OCI-LY1 (cell line): ENCODE data around the gene RAB3GAP2.

Experiments
- H2AFZ ChIP-seq: fragments of 200-600 bp; sonication (generic), shearing (Covaris generic); 2 replicates; pipeline ENCODE4 v1.6.0; 2014; ENCODE audit warnings: antibody characterized with exemption, mild to moderate bottlenecking, low read length
- H3F3A ChIP-seq: fragments of 200-600 bp; sonication (generic), shearing (Covaris generic); 2 replicates; pipeline ENCODE4 v1.6.0; 2014; ENCODE audit warnings: mild to moderate bottlenecking, antibody characterized with exemption, low read length, moderate library complexity; ENCODE audit not compliant: insufficient read depth
- H3K27ac ChIP-seq: fragments of 200-600 bp; sonication (generic); 2 replicates; pipeline ENCODE4 v1.5.1; 2014; ENCODE audit warnings: low read length, mixed run types, mild to moderate bottlenecking, low read depth; ENCODE audit not compliant: poor library complexity, severe bottlenecking
- H3K27me3 ChIP-seq: fragments of 200-600 bp; sonication (generic); 2 replicates; pipeline ENCODE4 v1.6.0; 2014; ENCODE audit warnings: antibody characterized with exemption, mild to moderate bottlenecking, low read length, moderate library complexity; ENCODE audit not compliant: insufficient read depth
- H3K36me3 ChIP-seq: fragments of 200-600 bp; sonication (generic); 2 replicates; pipeline ENCODE4 v1.6.1; 2014; ENCODE audit warnings: mild to moderate bottlenecking, antibody characterized with exemption, low read length, moderate library complexity, mixed read lengths; ENCODE audit not compliant: insufficient read depth
- H3K4me1 ChIP-seq: fragments of 200-600 bp; sonication (generic); 2 replicates; pipeline ENCODE4 v1.5.1; 2014; ENCODE audit warnings: mild to moderate bottlenecking, low read length, moderate library complexity; ENCODE audit not compliant: insufficient read depth, severe bottlenecking
- H3K4me2 ChIP-seq: fragments of 200-600 bp; sonication (generic), shearing (Covaris generic); 2 replicates; pipeline ENCODE4 v1.6.1; 2014; ENCODE audit warnings: low read length
- H3K4me3 ChIP-seq: fragments of 200-600 bp; sonication (generic); 2 replicates; pipeline ENCODE4 v1.5.1; 2014; ENCODE audit warnings: low read length, low read depth, mild to moderate bottlenecking, mixed read lengths; ENCODE audit not compliant: poor library complexity, severe bottlenecking
- H3K79me2 ChIP-seq: fragments of 200-600 bp; shearing (Covaris generic); 2 replicates; pipeline ENCODE4 v1.6.1; 2016; ENCODE audit warnings: mixed run types, low read length, mixed read lengths; ENCODE audit not compliant: insufficient read depth
- H3K9ac ChIP-seq: fragments of 200-600 bp; sonication (generic), shearing (Covaris generic); 2 replicates; pipeline ENCODE4 v1.6.1; 2014; ENCODE audit warnings: mild to moderate bottlenecking, low read length, mixed read lengths
- H3K9me2 ChIP-seq: fragments of 200-600 bp; sonication (generic), shearing (Covaris generic); 2 replicates; pipeline ENCODE4 v1.6.1; 2014; ENCODE audit warnings: low read depth, mild to moderate bottlenecking, low read length, mixed read lengths
- H3K9me3 ChIP-seq: fragments of 200-600 bp; shearing (Covaris generic); 2 replicates; pipeline ENCODE4 v1.6.1; 2014; ENCODE audit warnings: low read length, mixed read lengths
- H4K20me1 ChIP-seq: fragments of 200-600 bp; sonication (generic), shearing (Covaris generic); 2 replicates; pipeline ENCODE4 v1.6.0; 2016; ENCODE audit warnings: mild to moderate bottlenecking, low read length; ENCODE audit not compliant: insufficient read depth
- EZH2 ChIP-seq: fragments of 200-600 bp; sonication (generic), shearing (Covaris generic); IDR thresholded peaks from 2 replicates; pipeline ENCODE4 v1.8.0; 2017; ENCODE audit warnings: borderline replicate concordance, mixed run types, mild to moderate bottlenecking, antibody characterized with exemption, low read length, moderate library complexity, mixed read lengths
- TF ChIP-seq, protein P1 (sequence below): fragments of 200-600 bp; sonication (generic), shearing (Covaris generic); IDR thresholded peaks from 2 replicates; pipeline ENCODE4 v1.5.1; 2017; ENCODE audit warnings: mild to moderate bottlenecking, antibody characterized with exemption, low read length, moderate library complexity, mixed read lengths

The RAB3GAP2 gene

GRCh38 chr1:220153147-220153546 lies 119.1 kb downstream of the RAB3GAP2 start:
- Histone ChIP-seq H3K27ac (no peak overlapping the region), H3K4me2 (no peak overlapping the region), H3K4me1 (no peaks in the 10 kb centered on the region), H3K4me3 (no peak overlapping the region), H2AFZ (no peak overlapping the region), H4K20me1 (no peaks in the 10 kb centered on the region), H3K9me3 (no peaks in the 10 kb centered on the region), H3K9me2 (no peaks in the 10 kb centered on the region), H3K79me2 (no peaks in the 10 kb centered on the region), H3K9ac (no peak overlapping the region), H3K27me3 (no peaks in the 10 kb centered on the region), H3K36me3 (peaks cover 76% of the 10 kb centered on the region), H3F3A (no peaks in the 10 kb centered on the region)
- TF ChIP-seq, protein P1, sequence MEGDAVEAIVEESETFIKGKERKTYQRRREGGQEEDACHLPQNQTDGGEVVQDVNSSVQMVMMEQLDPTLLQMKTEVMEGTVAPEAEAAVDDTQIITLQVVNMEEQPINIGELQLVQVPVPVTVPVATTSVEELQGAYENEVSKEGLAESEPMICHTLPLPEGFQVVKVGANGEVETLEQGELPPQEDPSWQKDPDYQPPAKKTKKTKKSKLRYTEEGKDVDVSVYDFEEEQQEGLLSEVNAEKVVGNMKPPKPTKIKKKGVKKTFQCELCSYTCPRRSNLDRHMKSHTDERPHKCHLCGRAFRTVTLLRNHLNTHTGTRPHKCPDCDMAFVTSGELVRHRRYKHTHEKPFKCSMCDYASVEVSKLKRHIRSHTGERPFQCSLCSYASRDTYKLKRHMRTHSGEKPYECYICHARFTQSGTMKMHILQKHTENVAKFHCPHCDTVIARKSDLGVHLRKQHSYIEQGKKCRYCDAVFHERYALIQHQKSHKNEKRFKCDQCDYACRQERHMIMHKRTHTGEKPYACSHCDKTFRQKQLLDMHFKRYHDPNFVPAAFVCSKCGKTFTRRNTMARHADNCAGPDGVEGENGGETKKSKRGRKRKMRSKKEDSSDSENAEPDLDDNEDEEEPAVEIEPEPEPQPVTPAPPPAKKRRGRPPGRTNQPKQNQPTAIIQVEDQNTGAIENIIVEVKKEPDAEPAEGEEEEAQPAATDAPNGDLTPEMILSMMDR, result no peak
- no peak for TF ChIP-seq EZH2

DNA sequence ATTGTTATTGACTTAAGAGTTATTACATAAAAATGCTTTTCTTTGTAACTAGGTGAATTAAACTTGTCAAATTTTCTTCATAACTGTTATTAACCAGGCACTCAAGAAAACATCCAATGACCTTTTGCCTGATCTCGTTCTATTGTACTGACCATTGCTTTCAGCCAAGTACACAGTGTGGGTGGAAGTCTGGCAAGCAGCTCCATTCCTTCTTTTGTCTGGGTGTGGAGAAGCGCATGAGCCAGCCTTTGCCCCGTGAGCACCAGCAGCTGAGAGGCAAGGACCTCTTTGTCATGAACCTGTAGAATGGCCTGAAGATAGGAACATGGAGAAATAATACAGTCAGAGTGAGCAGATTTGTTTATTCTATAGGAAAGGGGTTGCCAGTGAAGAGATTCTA lies 120.8 kb downstream of the RAB3GAP2 start:
- Histone ChIP-seq H3K4me1 (no peaks in the 10 kb centered on the region), H3K79me2 (no peaks in the 10 kb centered on the region), H3K4me3 (no peak overlapping the region), H2AFZ (no peak overlapping the region), H4K20me1 (no peaks in the 10 kb centered on the region), H3K9ac (no peak overlapping the region), H3K9me3 (no peaks in the 10 kb centered on the region), H3K27me3 (no peaks in the 10 kb centered on the region), H3K4me2 (no peak overlapping the region), H3F3A (no peaks in the 10 kb centered on the region), H3K27ac (no peak overlapping the region), H3K9me2 (no peaks in the 10 kb centered on the region), H3K36me3 (peaks cover 75% of the 10 kb centered on the region)
- TF ChIP-seq, protein P1, result no peak
- TF ChIP-seq EZH2, result no peak

GRCh38 chr1:220149742-220150141 lies 122.5 kb downstream of the RAB3GAP2 start:
- TF ChIP-seq, protein P1, result no peak
- TF ChIP-seq EZH2, result no peak
- no peaks in the 10 kb centered on the region for H3K4me1 ChIP-seq
- H3K79me2 ChIP-seq, result no peaks in the 10 kb centered on the region
- H3K9me2 ChIP-seq, result no peaks in the 10 kb centered on the region
- H4K20me1 ChIP-seq, result no peaks in the 10 kb centered on the region
- no peaks in the 10 kb centered on the region for H3K27me3 ChIP-seq
- H3K36me3 ChIP-seq, result peaks cover 69% of the 10 kb centered on the region
- H3F3A ChIP-seq, result no peaks in the 10 kb centered on the region
- no peak overlapping the region for H3K9ac ChIP-seq
- H2AFZ ChIP-seq, result no peak overlapping the region
- no peak overlapping the region for H3K4me2 ChIP-seq
- no peaks in the 10 kb centered on the region for H3K9me3 ChIP-seq
- H3K4me3 ChIP-seq, result no peak overlapping the region
- H3K27ac ChIP-seq, result no peak overlapping the region
